Activated CD4-positive, alpha-beta T cell treated with anti-CD3 and anti-CD28 coated beads for 36 hours (primary cell): ENCODE results near the gene GH2. TPM values are rescaled to one million over a fixed set of nuclear protein-coding genes. Genes with fewer than 3 reads are reported as not detected.
"Not testable (repeated sequence)": the region's sequence is repeated elsewhere in the genome, so short reads cannot be mapped to it uniquely, and the experiment has no call there.

Experiments
- ATAC-seq: fragments of 200-7000 bp; cut with Tn5 transposase; one replicate; pipeline ENCODE4 v1.10.0; 2021; ENCODE audit warnings: mild to moderate bottlenecking, moderate library complexity
- CTCF ChIA-PET: fragments of 350-600 bp; sonication (Branson Sonifier 250); formaldehyde crosslinking; loops from one replicate; lab custom pipeline; 2021; ENCODE audit warnings: antibody characterized with exemption; lab: Charles Lee
- POLR2A ChIA-PET: fragments of 350-600 bp; sonication (Branson Sonifier 250); formaldehyde crosslinking; loops from one replicate; lab custom pipeline; 2021; ENCODE audit warnings: antibody characterized with exemption, inconsistent platforms; lab: Charles Lee
- DNase-seq: peaks from one replicate; pipeline ENCODE4 v3.0.0-alpha.2; 2020
- H3K27ac Mint-ChIP-seq: one replicate; pipeline ENCODE4 v1.8.0; 2021; ENCODE audit warnings: mixed read lengths
- H3K27me3 Mint-ChIP-seq: one replicate; pipeline ENCODE4 v1.8.0; 2021; ENCODE audit warnings: mixed read lengths
- H3K36me3 Mint-ChIP-seq: one replicate; pipeline ENCODE4 v1.8.0; 2021; ENCODE audit warnings: low read depth, mixed read lengths
- H3K4me1 Mint-ChIP-seq: one replicate; pipeline ENCODE4 v1.8.0; 2021; ENCODE audit warnings: mixed read lengths
- H3K4me3 Mint-ChIP-seq: one replicate; pipeline ENCODE4 v1.8.0; 2021; ENCODE audit warnings: mild to moderate bottlenecking, moderate library complexity, mixed read lengths
- H3K9me3 Mint-ChIP-seq: one replicate; pipeline ENCODE4 v1.8.0; 2021; ENCODE audit warnings: low read depth, mixed read lengths
- intact Hi-C, 2 experiments: fragments of 100-400 bp; cut with DNase I in 1 of 2; cut with micrococcal nuclease in 1 of 2; formaldehyde crosslinking; loops; one replicate each; pipeline versions ENCODE4 v1.14.2 to v1.15.1; 2022 to 2024; cut with DNase I, micrococcal nuclease
- total RNA-seq, 2 experiments: library from RNA; stranded (reverse); gene quantifications; one replicate each; pipeline ENCODE4 v1.2.3, GENCODE V29; 2021

Gene GH2
- total RNA-seq, 2 experiments from 2014 or later = not detected

- DNase-seq, H3K9me3 Mint-ChIP-seq, H3K4me3 Mint-ChIP-seq, POLR2A ChIA-PET, intact Hi-C loops, H3K36me3 Mint-ChIP-seq, H3K4me1 Mint-ChIP-seq, H3K27me3 Mint-ChIP-seq, ATAC-seq, H3K27ac Mint-ChIP-seq: not testable (repeated sequence)
- CTCF ChIA-PET = interaction anchor here (0.7 to 4.1 kb wide), 35 partner anchors 8 to 229 kb away, joined by 3 to 34 read pairs (median 5); partner anchors contain the start of genes CD79B and ICAM2
Measured at GRCh38 chr17:63920050-63920449, 38.3 kb upstream of the GH2 start.

GRCh38 chr17:63919311-63919723 lies 37.6 kb upstream of the GH2 start:
- no peaks in the 10 kb centered on the region for H3K27me3 Mint-ChIP-seq
- peaks cover 6% of the 10 kb centered on the region for H3K4me1 Mint-ChIP-seq
- no peaks in the 10 kb centered on the region for H3K9me3 Mint-ChIP-seq
- H3K4me3 Mint-ChIP-seq = no peak overlapping the region
- CTCF ChIA-PET = interaction anchor here (0.6 to 4.1 kb wide), 42 partner anchors 9 to 458 kb away, joined by 3 to 34 read pairs (median 5); partner anchors contain the start of genes CD79B and ICAM2
- ATAC-seq (peak; percentile 99), DNase-seq (peak; percentile 84)
- POLR2A ChIA-PET = interaction anchor here (0.5 kb wide), 1 partner anchor 214 kb away, joined by 3 read pairs; no protein-coding TSS in a partner anchor
- no peaks in the 10 kb centered on the region for H3K36me3 Mint-ChIP-seq
- intact Hi-C loops = loop anchor here (1.0 to 10.0 kb wide), 7 partner anchors 27 to 365 kb away; partner anchors contain the start of gene PRR29 (in 1 of the 2)
- H3K27ac Mint-ChIP-seq = no peak overlapping the region

GRCh38 chr17:63918789-63919305 lies 37.1 kb upstream of the GH2 start, which contains the start of gene GH1:
GH1 (minus strand) TSS chr17:63918839; CDS start chr17:63918776, 63 bp downstream.
- H3K27ac Mint-ChIP-seq, H3K27me3 Mint-ChIP-seq, H3K36me3 Mint-ChIP-seq, DNase-seq, H3K4me3 Mint-ChIP-seq, H3K4me1 Mint-ChIP-seq, H3K9me3 Mint-ChIP-seq, ATAC-seq: not testable (repeated sequence)
- ChIA-PET CTCF (interaction anchor here (0.6 to 4.1 kb wide), 38 partner anchors 9 to 459 kb away, joined by 3 to 34 read pairs (median 6); partner anchors contain the start of genes CD79B and ICAM2), POLR2A (interaction anchor here (0.5 kb wide), 1 partner anchor 214 kb away, joined by 3 read pairs; no protein-coding TSS in a partner anchor)
- intact Hi-C loops = loop anchor here (1.0 to 10.0 kb wide), 7 partner anchors 27 to 366 kb away; partner anchors contain the start of gene PRR29 (in 1 of the 2)

- Mint-ChIP-seq H3K27me3 (no peaks in the 10 kb centered on the region), H3K9me3 (no peaks in the 10 kb centered on the region), H3K36me3 (no peaks in the 10 kb centered on the region), H3K4me3 (no peak overlapping the region), H3K27ac (no peak overlapping the region), H3K4me1 (peaks cover 6% of the 10 kb centered on the region)
- DNase-seq (no peak), ATAC-seq (no peak)
- ChIA-PET CTCF (interaction anchor here (0.7 to 4.1 kb wide), 14 partner anchors 11 to 276 kb away, joined by 3 to 34 read pairs (median 8); partner anchors contain the start of gene CD79B), POLR2A (no interaction called here)
- intact Hi-C loops = loop anchor here (2.0 to 10.0 kb wide), 3 partner anchors 80 to 366 kb away; partner anchors contain the start of gene PRR29 (in 1 of the 2)
Measured at GRCh38 chr17:63918305-63918704, 36.6 kb upstream of the GH2 start.

GRCh38 chr17:63917646-63918045 lies 35.9 kb upstream of the GH2 start:
- H3K4me3 Mint-ChIP-seq = no peak overlapping the region

GRCh38 chr17:63917206-63917605 lies 35.5 kb upstream of the GH2 start:
- H3K36me3 Mint-ChIP-seq, H3K27me3 Mint-ChIP-seq, H3K4me1 Mint-ChIP-seq, POLR2A ChIA-PET, H3K4me3 Mint-ChIP-seq, DNase-seq, ATAC-seq, H3K9me3 Mint-ChIP-seq, H3K27ac Mint-ChIP-seq: not testable (repeated sequence)
- CTCF ChIA-PET = interaction anchor here (1.2 to 1.5 kb wide), 4 partner anchors 11 to 229 kb away, joined by 3 to 7 read pairs (median 3); no protein-coding TSS in a partner anchor
- intact Hi-C loops = loop anchor here in 1 of 2 experiments (10.0 kb wide), 1 partner anchor 368 kb away; no protein-coding TSS in a partner anchor

More at GRCh38 chr17:63917646-63918045, 35.9 kb upstream of the GH2 start:
- Mint-ChIP-seq H3K36me3 (no peaks in the 10 kb centered on the region), H3K27ac (no peak overlapping the region), H3K27me3 (no peaks in the 10 kb centered on the region), H3K9me3 (no peaks in the 10 kb centered on the region), H3K4me1 (peaks cover 6% of the 10 kb centered on the region)
- no peak for ATAC-seq
- POLR2A ChIA-PET = no interaction called here
- CTCF ChIA-PET = interaction anchor here (0.7 to 4.1 kb wide), 7 partner anchors 10 to 228 kb away, joined by 3 to 32 read pairs (median 3); no protein-coding TSS in a partner anchor
- intact Hi-C loops = loop anchor here (2.0 to 10.0 kb wide), 3 partner anchors 81 to 367 kb away; partner anchors contain the start of gene PRR29 (in 1 of the 2)
- DNase-seq = no peak

GRCh38 chr17:63916566-63917185 lies 34.9 kb upstream of the GH2 start:
- H3K4me3 Mint-ChIP-seq = no peak overlapping the region
- H3K27ac Mint-ChIP-seq = no peak overlapping the region
- no peak for ATAC-seq
- H3K27me3 Mint-ChIP-seq = no peaks in the 10 kb centered on the region
- DNase-seq = no peak
- POLR2A ChIA-PET = no interaction called here
- peaks cover 6% of the 10 kb centered on the region for H3K4me1 Mint-ChIP-seq
- H3K36me3 Mint-ChIP-seq = no peaks in the 10 kb centered on the region
- H3K9me3 Mint-ChIP-seq = no peaks in the 10 kb centered on the region
- CTCF ChIA-PET = interaction anchor here (1.2 to 2.2 kb wide), 4 partner anchors 11 to 229 kb away, joined by 3 to 8 read pairs (median 3); no protein-coding TSS in a partner anchor
- intact Hi-C loops = loop anchor here in 1 of 2 experiments (10.0 kb wide), 1 partner anchor 368 kb away; no protein-coding TSS in a partner anchor

GRCh38 chr17:63915753-63916152 lies 34.0 kb upstream of the GH2 start:
- H3K36me3 Mint-ChIP-seq, H3K9me3 Mint-ChIP-seq, DNase-seq, H3K4me1 Mint-ChIP-seq, ATAC-seq, H3K27me3 Mint-ChIP-seq, POLR2A ChIA-PET, H3K4me3 Mint-ChIP-seq, H3K27ac Mint-ChIP-seq: not testable (repeated sequence)
- intact Hi-C loops = loop anchor here in 1 of 2 experiments (10.0 kb wide), 1 partner anchor 369 kb away; no protein-coding TSS in a partner anchor
- CTCF ChIA-PET = interaction anchor here (0.6 to 2.2 kb wide), 3 partner anchors 110 to 220 kb away, joined by 3 to 8 read pairs (median 6); no protein-coding TSS in a partner anchor

- ATAC-seq = no peak
Measured at GRCh38 chr17:63914471-63914870, 32.7 kb upstream of the GH2 start.

GRCh38 chr17:63911657-63912100 lies 29.9 kb upstream of the GH2 start:
- Mint-ChIP-seq H3K4me3 (no peak overlapping the region), H3K9me3 (no peaks in the 10 kb centered on the region), H3K27ac (no peak overlapping the region), H3K36me3 (no peaks in the 10 kb centered on the region), H3K4me1 (no peaks in the 10 kb centered on the region), H3K27me3 (no peaks in the 10 kb centered on the region)
- intact Hi-C loops = loop anchor here (2.0 to 10.0 kb wide), 3 partner anchors 221 to 373 kb away; no protein-coding TSS in a partner anchor
- DNase-seq (peak; percentile 80), ATAC-seq (peak; percentile 78)
- CTCF ChIA-PET = interaction anchor here (0.6 to 2.4 kb wide), 22 partner anchors 8 to 738 kb away, joined by 3 to 9 read pairs (median 4); partner anchors contain the start of genes ICAM2 and PRR29
- POLR2A ChIA-PET = no interaction called here

More at GRCh38 chr17:63914471-63914870, 32.7 kb upstream of the GH2 start:
- H3K27ac Mint-ChIP-seq = no peak overlapping the region
- ChIA-PET CTCF (interaction anchor here (2.2 to 2.5 kb wide), 2 partner anchors 32 to 219 kb away, joined by 8 to 11 read pairs; no protein-coding TSS in a partner anchor), POLR2A (no interaction called here)
- intact Hi-C loops = loop anchor here in 1 of 2 experiments (10.0 kb wide), 1 partner anchor 370 kb away; no protein-coding TSS in a partner anchor
- no peaks in the 10 kb centered on the region for H3K27me3 Mint-ChIP-seq
- H3K36me3 Mint-ChIP-seq = no peaks in the 10 kb centered on the region
- H3K9me3 Mint-ChIP-seq = no peaks in the 10 kb centered on the region
- no peak for DNase-seq
- H3K4me1 Mint-ChIP-seq = peaks cover 3% of the 10 kb centered on the region
- no peak overlapping the region for H3K4me3 Mint-ChIP-seq
